IPS-18c (cell line): ENCODE results near the gene FUT8.

Experiments
- H3K4me3 ChIP-seq: 2 replicates; pipeline ENCODE4 v1.7.0; 2013; ENCODE audit warnings: low read depth, mild to moderate bottlenecking, low read length, moderate library complexity; ENCODE audit not compliant: insufficient read depth
- H3K9me3 ChIP-seq: one replicate; pipeline ENCODE4 v1.6.1; 2013; ENCODE audit warnings: mild to moderate bottlenecking, low read length, moderate library complexity; ENCODE audit not compliant: control insufficient read depth, insufficient read depth

Gene FUT8

DNA sequence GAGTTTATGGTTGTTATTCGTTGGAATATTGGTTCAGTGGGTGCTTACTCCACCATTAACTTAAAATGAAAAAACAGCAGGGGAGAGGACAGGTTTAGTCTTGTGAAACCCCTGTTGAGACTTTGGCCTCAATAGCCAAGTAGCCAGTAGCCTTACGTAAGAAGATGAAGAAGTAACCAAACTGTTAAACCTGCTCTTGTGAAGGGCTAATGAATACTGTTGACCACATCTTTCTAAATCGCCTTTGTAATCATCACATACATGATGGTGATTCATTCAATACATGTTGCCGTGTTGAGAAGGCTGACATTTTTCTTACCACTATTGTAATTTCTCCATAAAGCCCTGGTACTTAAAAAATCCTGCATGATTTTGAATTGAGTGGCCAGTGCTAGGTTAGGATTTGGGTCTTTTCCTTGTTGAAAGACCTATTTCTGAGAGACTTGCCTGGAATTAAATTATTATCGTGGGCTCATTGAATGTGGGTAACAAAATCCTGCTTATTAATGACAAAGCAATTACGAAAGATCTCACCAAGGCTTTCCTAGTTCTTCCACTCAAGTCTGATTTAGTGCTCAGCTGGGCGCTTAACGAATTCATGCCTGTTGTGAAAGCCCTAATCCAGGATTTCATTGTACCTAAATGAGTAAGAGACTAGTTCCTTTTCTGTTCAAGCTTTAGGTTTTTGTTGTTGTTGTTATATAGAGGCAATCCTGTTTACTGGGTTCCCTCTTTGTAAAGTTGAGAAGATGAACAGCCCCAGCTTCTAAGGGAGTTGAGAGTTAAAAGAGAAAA is 333.1 kb downstream of the FUT8 start:
- no peak overlapping the region for H3K4me3 ChIP-seq
- H3K9me3 ChIP-seq: no peaks in the 10 kb centered on the region

DNA sequence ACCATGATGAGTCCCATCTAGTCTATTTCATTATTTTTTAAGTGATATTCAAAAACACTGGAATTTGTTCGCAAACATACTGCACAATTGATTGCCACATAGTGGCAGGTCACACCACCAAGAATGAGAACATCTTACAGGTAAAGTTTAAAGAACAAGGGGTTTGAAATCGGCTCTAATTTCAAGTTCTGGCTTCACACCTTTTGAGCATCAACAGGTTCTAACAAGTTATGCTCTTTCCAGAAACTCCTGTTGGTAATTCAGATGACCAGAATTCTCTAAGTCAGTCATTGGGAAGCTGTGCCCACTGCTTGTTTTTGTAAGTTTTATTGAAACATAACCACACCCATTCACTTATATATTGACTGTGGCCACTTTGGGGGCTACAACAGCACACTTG is 336.3 kb downstream of the FUT8 start:
- H3K9me3 ChIP-seq: no peaks in the 10 kb centered on the region
- H3K4me3 ChIP-seq: no peak overlapping the region

DNA sequence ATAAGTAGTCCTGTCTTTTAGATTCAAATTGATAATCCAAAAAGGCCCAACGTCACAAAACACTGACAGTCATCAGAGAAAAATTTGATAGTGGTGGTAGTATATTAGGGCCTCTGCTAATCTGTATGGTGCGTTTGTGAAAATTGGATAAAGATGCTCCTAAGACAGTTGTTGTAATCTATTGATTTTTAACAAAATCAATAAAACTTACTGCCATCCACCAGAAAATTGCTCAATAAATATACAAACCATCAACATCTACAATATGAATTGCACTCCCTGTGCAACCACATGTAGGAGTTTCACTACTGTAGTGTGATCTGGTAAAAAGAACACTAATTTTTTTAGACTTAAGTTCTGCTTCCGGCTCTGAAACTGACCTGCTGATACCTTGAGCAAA is 336.8 kb downstream of the FUT8 start:
- Histone ChIP-seq H3K4me3 (no peak overlapping the region), H3K9me3 (no peaks in the 10 kb centered on the region)

DNA sequence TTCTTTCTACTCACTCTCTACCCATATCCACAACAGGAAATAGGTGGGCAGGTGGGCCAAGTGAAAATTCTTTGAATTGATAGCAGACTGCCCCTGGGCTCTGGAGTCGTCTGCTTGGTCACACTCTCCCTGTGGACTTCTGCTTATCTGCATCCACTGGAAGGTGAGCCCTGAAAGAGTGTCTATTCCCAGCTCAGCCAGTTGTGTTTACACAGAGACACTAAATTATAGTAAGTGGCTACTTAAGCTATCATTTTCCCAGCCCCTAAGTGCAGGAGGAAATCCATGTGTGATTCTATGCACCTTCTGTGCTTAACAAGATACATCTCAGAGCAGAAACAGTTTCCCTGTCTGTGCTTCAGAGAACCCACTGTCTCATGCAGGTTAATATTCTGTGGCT is 338.4 kb downstream of the FUT8 start:
- no peaks in the 10 kb centered on the region for H3K9me3 ChIP-seq

DNA sequence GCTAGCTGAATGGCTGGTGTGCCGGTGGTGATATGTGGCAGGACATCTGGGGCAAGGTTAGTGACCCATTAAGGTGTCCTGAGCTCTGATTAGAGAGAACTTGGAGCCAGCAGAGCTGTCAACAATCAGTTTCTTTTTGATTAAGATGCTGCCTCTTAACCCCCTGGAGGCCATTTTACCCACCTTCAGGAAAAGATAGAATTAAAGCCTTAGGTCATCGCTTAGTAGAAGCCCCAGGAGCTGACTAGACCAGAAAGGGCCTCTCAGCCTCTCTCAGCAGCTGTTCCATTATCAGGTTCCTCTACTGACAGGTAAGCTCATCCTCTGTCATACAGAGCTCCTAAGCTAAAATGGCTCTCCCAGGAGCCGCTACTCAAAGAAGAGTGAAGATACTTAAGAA is 339.0 kb downstream of the FUT8 start:
- no peaks in the 10 kb centered on the region for H3K9me3 ChIP-seq
- H3K4me3 ChIP-seq: no peak overlapping the region

More for the DNA sequence above, 338.4 kb downstream of the FUT8 start:
- no peak overlapping the region for H3K4me3 ChIP-seq

DNA sequence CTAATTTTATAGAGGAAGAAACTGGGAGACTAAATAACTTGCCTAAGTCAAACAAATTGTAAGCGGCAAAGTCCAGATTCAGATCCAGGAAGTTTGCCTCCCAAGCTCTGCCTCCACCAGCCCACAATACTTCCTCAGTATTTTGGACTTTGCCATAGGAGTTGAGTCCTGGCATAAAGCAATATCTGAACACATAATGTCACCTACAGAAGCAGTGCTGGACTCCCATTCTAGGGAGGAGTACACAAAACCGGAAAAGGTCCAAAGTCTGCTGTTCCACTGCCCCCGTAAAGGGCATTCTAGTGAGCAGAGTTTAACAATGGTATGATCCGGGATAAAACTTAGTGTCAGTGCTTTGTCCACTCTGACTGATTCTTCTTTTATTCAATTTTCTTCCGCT is 340.5 kb downstream of the FUT8 start:
- Histone ChIP-seq H3K4me3 (no peak overlapping the region), H3K9me3 (no peaks in the 10 kb centered on the region)

DNA sequence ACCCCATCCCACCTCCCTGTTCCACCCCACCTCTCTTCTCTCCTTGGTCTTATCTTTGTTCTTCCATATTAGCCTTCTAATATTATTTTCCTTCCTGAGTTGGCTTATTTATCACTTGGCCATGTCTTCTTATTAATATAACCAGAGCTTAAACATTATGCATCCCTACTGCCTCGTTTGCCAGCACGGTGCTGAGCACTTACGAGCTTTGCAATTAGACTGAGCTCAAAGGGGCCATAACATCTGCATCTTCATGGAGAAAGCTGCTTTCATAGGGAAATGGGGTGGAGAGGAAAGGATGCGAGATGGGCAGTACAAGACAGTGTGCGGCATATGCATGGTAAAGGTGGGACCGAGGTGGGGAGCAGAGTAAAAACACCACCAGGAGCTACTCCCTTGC is 342.8 kb downstream of the FUT8 start:
- no peak overlapping the region for H3K4me3 ChIP-seq
- no peaks in the 10 kb centered on the region for H3K9me3 ChIP-seq

DNA sequence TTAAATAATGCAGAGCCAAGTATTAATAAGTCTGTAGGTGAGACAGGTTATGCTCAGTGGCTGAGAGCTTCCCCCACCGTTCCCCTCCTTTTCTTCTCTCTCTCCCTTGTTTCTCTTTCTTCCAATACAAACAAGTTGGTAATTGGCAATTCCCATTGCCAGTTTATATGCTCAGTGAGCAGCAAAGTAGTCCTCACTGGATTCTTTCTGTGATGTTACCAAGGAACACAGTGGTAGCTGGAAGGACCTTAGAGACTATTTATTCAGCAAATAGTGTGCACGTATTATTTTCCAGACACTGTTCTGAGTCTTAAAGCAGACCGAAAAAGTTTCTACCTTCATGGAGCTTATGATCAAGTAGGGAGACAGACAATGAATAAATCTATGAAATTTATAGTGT is 344.4 kb downstream of the FUT8 start:
- Histone ChIP-seq H3K9me3 (no peaks in the 10 kb centered on the region), H3K4me3 (no peak overlapping the region)

DNA sequence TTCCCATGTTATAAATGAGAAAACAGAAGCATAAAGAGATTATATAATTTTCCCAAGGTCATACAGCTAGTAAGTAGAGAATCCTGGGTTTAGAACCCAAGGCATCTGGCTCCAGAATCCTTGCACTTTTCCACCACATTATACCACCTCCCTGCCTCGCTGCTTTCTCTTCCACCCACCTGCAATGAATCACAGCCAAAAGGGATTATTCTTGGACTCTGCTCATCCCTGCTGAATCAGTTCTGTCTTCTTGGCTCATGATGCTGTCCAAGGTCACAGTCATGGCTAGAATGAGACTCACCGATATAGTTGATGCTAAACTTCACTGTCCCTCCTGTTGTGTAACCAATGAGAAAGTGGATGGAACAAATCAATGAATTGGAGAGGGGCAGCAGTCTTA is 356.6 kb downstream of the FUT8 start:
- no peak overlapping the region for H3K4me3 ChIP-seq
- H3K9me3 ChIP-seq: no peaks in the 10 kb centered on the region

DNA sequence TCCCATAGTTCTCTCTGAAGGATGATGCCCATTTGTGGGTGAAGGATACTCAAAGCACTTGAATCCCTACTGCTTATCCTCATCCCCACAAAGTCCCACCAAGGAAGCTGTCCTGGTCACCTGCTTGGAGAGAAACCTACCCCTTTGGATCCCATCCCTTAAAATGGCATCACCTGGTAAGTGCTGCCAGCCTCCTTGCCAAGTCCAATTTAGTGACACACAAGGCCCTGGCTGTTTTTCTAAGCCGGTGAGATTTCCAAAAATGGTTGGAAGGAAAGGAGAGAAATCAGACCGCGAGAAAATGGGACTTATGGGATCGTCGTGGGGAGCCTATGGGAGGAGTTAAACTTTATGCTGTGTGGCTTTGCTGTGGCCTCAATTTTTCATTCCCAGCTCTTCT is 358.2 kb downstream of the FUT8 start:
- Histone ChIP-seq H3K4me3 (no peak overlapping the region), H3K9me3 (no peaks in the 10 kb centered on the region)

DNA sequence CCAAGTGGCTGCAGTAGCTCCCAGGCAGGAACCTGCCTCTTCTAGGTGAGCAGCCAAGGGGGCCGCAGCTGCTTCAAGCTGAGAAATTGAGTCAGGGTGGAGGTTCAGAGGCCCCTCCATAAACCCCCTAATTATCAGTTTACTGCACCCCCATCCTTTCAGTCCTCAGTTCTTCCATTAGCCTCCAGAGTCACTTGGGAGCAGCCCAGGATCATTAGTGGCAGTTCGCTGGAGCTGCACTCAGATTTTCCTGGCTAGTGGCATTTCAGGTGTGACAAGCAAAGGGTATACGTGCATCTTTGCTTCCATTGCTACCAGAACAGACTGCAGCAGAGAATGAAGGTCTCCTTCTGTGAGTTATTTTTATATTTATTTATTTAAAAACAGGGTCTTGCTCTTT is 358.7 kb downstream of the FUT8 start:
- Histone ChIP-seq H3K4me3 (no peak overlapping the region), H3K9me3 (no peaks in the 10 kb centered on the region)

DNA sequence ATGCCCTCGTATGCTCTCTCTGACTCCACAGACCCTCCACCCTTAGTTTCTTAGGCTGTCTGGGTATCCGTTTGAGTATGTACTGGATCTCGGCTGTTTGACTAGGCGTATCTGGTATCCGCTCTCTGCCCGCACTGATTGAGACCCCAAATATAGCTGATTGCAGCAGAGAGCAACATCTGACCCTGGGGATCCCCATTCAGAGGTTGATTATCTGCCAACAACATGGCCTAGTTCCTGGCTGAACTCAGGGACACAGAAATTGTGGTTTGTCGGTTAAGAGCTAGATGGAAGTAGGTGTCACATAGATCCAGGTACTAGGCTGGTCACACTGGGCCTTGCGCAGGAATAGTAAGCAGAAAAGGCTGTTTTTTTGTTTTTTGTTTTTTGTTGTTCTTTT is 359.9 kb downstream of the FUT8 start:
- no peak overlapping the region for H3K4me3 ChIP-seq
- no peaks in the 10 kb centered on the region for H3K9me3 ChIP-seq

DNA sequence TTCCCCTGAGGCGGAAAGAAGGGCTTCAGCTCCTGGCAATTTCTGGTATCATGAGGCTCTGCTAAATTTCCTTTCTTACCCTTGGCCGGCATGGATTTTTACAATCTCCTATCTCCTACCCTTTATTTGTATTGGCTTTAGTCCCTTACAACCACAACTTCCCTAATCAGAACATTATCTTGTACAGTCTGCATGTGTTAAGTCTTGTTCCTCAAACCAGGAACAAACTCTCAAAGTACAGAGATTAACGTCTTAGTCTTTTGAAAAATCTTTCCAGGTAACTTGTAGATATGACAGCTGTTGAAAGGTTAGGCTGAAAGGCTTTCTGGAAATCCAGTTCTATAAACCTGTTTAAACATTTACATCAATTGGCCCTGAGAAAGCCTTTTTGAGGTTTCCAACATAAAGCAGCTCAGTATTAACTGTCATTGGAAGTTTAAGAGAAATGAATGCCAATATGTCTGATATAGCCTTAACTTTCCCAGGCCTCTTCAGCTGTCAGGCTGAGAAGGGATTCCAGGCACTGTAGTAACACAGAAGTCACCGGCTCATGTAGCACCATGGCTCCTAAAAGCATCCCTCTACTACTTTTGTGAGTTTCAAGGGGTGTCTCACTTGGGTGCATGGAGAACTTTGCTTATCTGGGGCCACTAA is 360.5 kb downstream of the FUT8 start:
- no peaks in the 10 kb centered on the region for H3K9me3 ChIP-seq
- H3K4me3 ChIP-seq: no peak overlapping the region

DNA sequence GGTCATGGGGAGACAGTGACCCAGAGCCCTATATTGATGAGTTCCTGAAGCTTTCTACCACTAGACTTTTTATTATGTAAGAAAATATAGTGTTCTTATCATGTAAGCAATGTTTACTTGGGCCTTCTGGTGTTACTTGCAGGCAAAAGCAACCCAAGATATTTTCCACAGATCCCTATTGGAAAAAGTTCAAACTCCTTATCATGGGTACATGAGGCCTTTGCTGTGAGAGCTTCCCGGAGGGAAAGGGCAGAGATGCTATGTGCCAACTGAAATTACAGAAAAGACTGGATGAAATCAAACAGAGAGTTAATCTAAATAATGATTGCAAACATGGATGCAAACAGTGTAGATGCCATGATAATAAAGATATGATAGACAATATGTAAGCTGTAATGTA is 361.5 kb downstream of the FUT8 start:
- Histone ChIP-seq H3K9me3 (no peaks in the 10 kb centered on the region), H3K4me3 (no peak overlapping the region)

DNA sequence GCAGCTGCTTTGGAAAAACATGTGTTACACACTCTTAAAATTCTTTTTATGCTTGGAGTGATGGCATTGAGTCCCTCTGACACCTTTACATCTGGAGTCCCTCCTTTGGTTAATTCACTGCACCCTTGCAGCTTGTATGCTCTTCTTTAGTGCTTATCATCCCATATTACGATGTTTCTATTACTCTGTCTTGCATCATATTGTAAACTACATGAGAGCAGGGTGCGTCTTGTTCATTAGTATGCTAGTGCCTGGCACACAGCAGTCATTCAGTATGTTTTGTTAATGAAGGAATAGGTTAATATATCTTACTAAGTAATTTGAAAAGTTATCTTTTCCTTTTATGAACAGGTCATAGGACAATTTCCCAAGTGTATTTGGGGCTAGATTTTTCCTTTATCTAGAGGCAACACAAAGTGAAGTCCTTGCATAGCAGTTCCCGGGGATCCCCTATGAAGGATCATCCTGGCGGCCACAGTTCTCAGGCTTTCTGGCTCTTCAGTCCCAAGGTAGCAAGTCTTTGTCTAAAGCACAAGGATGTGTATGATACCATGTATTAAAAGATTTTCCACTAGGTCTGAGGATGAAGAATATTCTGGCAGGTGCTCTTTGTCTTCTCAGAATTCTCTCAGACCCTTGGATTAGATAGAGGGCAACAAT is 363.8 kb downstream of the FUT8 start:
- H3K4me3 ChIP-seq: no peak overlapping the region
- no peaks in the 10 kb centered on the region for H3K9me3 ChIP-seq

DNA sequence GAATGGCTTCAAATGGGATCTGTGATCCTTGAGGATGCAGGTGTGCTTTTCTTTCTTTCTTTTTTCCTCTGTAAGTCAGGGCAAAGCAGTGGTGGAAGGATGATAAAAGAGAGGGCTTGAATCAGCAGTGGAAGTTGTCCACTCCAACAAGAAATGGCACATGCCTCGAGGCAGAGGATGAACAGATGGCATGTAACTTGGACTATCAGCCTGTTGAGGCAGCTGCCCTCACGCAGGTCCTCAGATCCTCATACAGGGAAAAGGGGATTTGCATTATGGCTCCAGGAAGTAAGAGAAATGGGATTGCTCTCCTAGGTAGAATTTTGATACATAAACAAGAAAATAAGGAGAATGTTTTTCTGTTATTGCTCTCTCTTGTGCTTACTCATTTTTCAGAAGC is 368.0 kb downstream of the FUT8 start:
- no peak overlapping the region for H3K4me3 ChIP-seq
- H3K9me3 ChIP-seq: no peaks in the 10 kb centered on the region

DNA sequence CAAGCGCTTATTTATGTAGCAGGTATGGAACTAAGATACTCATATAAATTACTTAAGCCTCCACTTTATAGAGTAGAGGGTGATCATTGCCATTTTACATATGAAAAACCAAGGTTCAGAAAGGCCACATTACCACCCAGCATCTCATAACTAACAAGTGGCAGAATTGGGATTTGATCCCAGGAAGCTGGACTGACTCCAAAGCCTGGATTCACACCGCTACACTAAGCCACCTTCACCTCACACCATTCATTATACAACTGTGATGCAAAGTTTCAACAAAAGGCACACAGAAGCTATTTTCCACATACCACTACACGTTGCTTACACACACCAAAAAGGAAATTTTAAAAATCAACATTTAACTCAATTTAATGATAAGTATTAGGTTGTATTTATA is 370.6 kb downstream of the FUT8 start:
- Histone ChIP-seq H3K4me3 (no peak overlapping the region), H3K9me3 (no peaks in the 10 kb centered on the region)

DNA sequence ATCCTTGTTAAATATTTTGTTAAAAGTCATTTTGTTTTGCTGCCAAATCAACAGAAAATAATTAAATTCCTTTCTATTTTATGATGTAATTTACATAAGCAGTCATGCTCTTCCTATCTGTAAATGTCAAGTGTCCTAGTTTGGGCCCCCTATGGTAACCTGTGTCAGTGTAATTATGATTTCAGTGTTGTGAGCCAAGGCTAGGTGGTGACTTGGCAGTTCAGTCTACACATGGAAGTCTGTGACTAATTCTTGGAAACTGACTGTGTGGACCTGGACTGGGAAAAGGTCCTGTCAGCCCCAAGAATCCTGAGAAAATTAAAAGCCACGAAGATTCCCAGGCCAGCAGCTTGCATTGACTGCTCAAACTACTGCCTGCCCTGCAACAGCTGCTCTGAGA is 371.0 kb downstream of the FUT8 start:
- Histone ChIP-seq H3K9me3 (no peaks in the 10 kb centered on the region), H3K4me3 (no peak overlapping the region)
